HTERT RPE-1 (cell line): ENCODE results near the gene TUB.

ENCODE experiments used
- in situ Hi-C: fragments of 300-500 bp; cut with MboI; formaldehyde crosslinking; loops from 4 replicates; pipeline ENCODE4 v1.14.3; 2020; ENCODE audit warnings: low sequenced_read_pairs

The TUB gene

GRCh38 chr11:8067929-8068575, 13.0 kb upstream of the TUB start:
- in situ Hi-C loops: no loop called here

GRCh38 chr11:8068605-8069221, 12.3 kb upstream of the TUB start:
- in situ Hi-C loops: no loop called here

- in situ Hi-C loops: no loop called here
These were observed 11.2 kb upstream of the TUB start for GRCh38 chr11:8069771-8070170.

- in situ Hi-C loops: no loop called here
These were observed 10.4 kb upstream of the TUB start for GRCh38 chr11:8070417-8071115.

- in situ Hi-C loops: no loop called here
These were observed 9.1 kb upstream of the TUB start for GRCh38 chr11:8071616-8072581.

GRCh38 chr11:8075119-8075726, 5.8 kb upstream of the TUB start:
- in situ Hi-C loops: no loop called here

- in situ Hi-C loops: no loop called here
These were observed 1.8 kb upstream of the TUB start for GRCh38 chr11:8079111-8079675.

- in situ Hi-C loops: no loop called here
These were observed 841 bp upstream of the TUB start for GRCh38 chr11:8080069-8080670.

GRCh38 chr11:8081591-8082250, 710 bp downstream of the TUB start:
- in situ Hi-C loops: no loop called here

GRCh38 chr11:8082391-8083087, 1.5 kb downstream of the TUB start:
- in situ Hi-C loops: no loop called here

- in situ Hi-C loops: no loop called here
These were observed 2.0 kb downstream of the TUB start for GRCh38 chr11:8083088-8083395.

GRCh38 chr11:8083871-8084281, 2.9 kb downstream of the TUB start:
- in situ Hi-C loops: no loop called here

GRCh38 chr11:8084352-8084751, 3.3 kb downstream of the TUB start:
- in situ Hi-C loops: no loop called here

- in situ Hi-C loops: no loop called here
These were observed 4.1 kb downstream of the TUB start for GRCh38 chr11:8085011-8085645.

- in situ Hi-C loops: no loop called here
These were observed 5.0 kb downstream of the TUB start for GRCh38 chr11:8086001-8086479.

- in situ Hi-C loops: no loop called here
These were observed 5.6 kb downstream of the TUB start for GRCh38 chr11:8086571-8086970.

GRCh38 chr11:8087185-8087584, 6.2 kb downstream of the TUB start:
- in situ Hi-C loops: no loop called here

GRCh38 chr11:8087756-8088155, 6.7 kb downstream of the TUB start:
- in situ Hi-C loops: no loop called here
